H1 (cell line): ENCODE measurements around the gene SLC38A1. TPM values are rescaled to one million over a fixed set of nuclear protein-coding genes. Genes with fewer than 3 reads are reported as not detected.

Source experiments
- ASH2L ChIP-seq: fragments of 200-600, 300-600 bp; sonication (generic); IDR thresholded peaks from one replicate; pipeline ENCODE4 v1.7.1; 2017; ENCODE audit warnings: low read length
- BACH1 ChIP-seq: IDR thresholded peaks from 2 replicates; pipeline ENCODE4 v1.6.1; 2012; ENCODE audit warnings: low read length, improper control_type of control experiment
- BCL11A ChIP-seq, 2 experiments: IDR thresholded peaks; one replicate each; pipeline ENCODE4 v1.6.1; 2011; ENCODE audit warnings: low read depth in 2 of 2, low read length in 2 of 2, mild to moderate bottlenecking in 2 of 2
- CEBPB ChIP-seq: IDR thresholded peaks from 2 replicates; pipeline ENCODE4 v1.6.1; 2012; ENCODE audit warnings: low read depth, low read length
- EGR1 ChIP-seq: IDR thresholded peaks from 2 replicates; pipeline ENCODE4 v1.6.1; 2011; ENCODE audit warnings: low read depth, low read length, borderline replicate concordance
- PHF8 ChIP-seq: fragments of 200-600 bp; sonication (generic); conservative IDR thresholded peaks from 2 replicates; pipeline ENCODE4 v1.7.1; 2012; ENCODE audit warnings: low read depth, mild to moderate bottlenecking, inconsistent platforms, low read length, moderate library complexity
- POLR2A ChIP-seq, 2 experiments: IDR thresholded peaks; 1 replicate in 1 of 2; 2 replicates in 1 of 2; pipeline ENCODE4 v1.6.1; 2011; ENCODE audit warnings: low read depth in 2 of 2, low read length in 2 of 2, mild to moderate bottlenecking in 2 of 2; ENCODE audit errors: control extremely low read depth in 1 of 2
- RNF2 ChIP-seq: fragments of 200-900, 300-1000 bp; sonication (generic); IDR thresholded peaks from 2 replicates; pipeline ENCODE4 v1.7.1; 2016; ENCODE audit warnings: borderline replicate concordance, low read depth, mild to moderate bottlenecking, antibody characterized with exemption, low read length; ENCODE audit not compliant: poor library complexity, severe bottlenecking; ENCODE audit errors: missing control alignments
- SIN3A ChIP-seq, 2 experiments: IDR thresholded peaks in 1 of 2; conservative IDR thresholded peaks in 1 of 2; 2 replicates each; pipeline ENCODE4 v1.6.1; 2011 to 2012; ENCODE audit warnings: low read length in 2 of 2, improper control_type of control experiment in 1 of 2, low read depth in 1 of 2, mild to moderate bottlenecking in 1 of 2
- SP2 ChIP-seq: IDR thresholded peaks from 2 replicates; pipeline ENCODE4 v1.6.1; 2012; ENCODE audit warnings: mild to moderate bottlenecking, low read length, inconsistent platforms
- ZNF274 ChIP-seq: IDR thresholded peaks from 2 replicates; pipeline ENCODE4 v1.7.0; 2012; ENCODE audit warnings: low read length, borderline replicate concordance; ENCODE audit errors: extremely low read depth
- polyA plus RNA-seq, 7 experiments: library from polyadenylated mRNA; depleted of rRNA in 3 of 7; stranded (reverse) in 5 of 7; unstranded in 2 of 7; fragments of >200 nt in 5 of 7; fragments of 200-250 nt in 2 of 7; gene quantifications; 1 replicate in 5 of 7; 2 replicates in 1 of 7; 4 replicates in 1 of 7; pipeline versions ENCODE4 v1.2.1 to v1.2.3, GENCODE V29; 2011 to 2013; ENCODE audit warnings: missing spikeins in 2 of 7, mixed read lengths in 2 of 7
- total RNA-seq: library from RNA; stranded (reverse); fragmentation: NEBNext Ultra II Directional; extraction: Animal tissue kit (Norgen Biotek cat#: 25700); gene quantifications from 2 replicates; pipeline ENCODE4 v1.2.1, GENCODE V29; 2021
- TF ChIP-seq, protein P1 (sequence below): fragments of 300-600 bp; sonication (generic); IDR thresholded peaks from 2 replicates; pipeline ENCODE4 v1.7.1; 2012; ENCODE audit warnings: low read length, moderate library complexity, mild to moderate bottlenecking, inconsistent platforms; ENCODE audit not compliant: insufficient replicate concordance

Gene SLC38A1
- total and polyA plus RNA-seq, 2 of the 8 experiments (the other 6 are each of a cell fraction or from before 2014, with no cell fraction given), result 83.4 to 242 TPM

DNA sequence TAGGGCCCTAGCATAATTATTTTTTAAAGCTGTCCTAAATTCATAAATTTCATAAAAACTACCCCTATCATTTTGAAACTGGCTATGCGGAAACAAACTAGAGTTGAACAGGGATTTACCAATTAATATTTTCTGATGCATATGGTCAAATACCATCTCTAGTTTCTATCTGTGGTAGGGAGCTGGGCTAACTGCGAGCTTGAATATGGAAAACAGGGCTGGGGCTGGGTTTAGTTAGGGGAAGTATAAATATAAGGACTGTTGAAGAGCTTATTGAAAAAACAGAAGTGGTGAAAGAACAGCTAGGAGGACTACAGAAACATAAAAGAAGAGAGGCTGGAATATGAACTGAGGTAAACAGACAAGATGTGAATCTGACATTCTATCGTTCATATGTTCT is 91.8 kb downstream of the SLC38A1 start (continued):
- TF ChIP-seq, protein P1, sequence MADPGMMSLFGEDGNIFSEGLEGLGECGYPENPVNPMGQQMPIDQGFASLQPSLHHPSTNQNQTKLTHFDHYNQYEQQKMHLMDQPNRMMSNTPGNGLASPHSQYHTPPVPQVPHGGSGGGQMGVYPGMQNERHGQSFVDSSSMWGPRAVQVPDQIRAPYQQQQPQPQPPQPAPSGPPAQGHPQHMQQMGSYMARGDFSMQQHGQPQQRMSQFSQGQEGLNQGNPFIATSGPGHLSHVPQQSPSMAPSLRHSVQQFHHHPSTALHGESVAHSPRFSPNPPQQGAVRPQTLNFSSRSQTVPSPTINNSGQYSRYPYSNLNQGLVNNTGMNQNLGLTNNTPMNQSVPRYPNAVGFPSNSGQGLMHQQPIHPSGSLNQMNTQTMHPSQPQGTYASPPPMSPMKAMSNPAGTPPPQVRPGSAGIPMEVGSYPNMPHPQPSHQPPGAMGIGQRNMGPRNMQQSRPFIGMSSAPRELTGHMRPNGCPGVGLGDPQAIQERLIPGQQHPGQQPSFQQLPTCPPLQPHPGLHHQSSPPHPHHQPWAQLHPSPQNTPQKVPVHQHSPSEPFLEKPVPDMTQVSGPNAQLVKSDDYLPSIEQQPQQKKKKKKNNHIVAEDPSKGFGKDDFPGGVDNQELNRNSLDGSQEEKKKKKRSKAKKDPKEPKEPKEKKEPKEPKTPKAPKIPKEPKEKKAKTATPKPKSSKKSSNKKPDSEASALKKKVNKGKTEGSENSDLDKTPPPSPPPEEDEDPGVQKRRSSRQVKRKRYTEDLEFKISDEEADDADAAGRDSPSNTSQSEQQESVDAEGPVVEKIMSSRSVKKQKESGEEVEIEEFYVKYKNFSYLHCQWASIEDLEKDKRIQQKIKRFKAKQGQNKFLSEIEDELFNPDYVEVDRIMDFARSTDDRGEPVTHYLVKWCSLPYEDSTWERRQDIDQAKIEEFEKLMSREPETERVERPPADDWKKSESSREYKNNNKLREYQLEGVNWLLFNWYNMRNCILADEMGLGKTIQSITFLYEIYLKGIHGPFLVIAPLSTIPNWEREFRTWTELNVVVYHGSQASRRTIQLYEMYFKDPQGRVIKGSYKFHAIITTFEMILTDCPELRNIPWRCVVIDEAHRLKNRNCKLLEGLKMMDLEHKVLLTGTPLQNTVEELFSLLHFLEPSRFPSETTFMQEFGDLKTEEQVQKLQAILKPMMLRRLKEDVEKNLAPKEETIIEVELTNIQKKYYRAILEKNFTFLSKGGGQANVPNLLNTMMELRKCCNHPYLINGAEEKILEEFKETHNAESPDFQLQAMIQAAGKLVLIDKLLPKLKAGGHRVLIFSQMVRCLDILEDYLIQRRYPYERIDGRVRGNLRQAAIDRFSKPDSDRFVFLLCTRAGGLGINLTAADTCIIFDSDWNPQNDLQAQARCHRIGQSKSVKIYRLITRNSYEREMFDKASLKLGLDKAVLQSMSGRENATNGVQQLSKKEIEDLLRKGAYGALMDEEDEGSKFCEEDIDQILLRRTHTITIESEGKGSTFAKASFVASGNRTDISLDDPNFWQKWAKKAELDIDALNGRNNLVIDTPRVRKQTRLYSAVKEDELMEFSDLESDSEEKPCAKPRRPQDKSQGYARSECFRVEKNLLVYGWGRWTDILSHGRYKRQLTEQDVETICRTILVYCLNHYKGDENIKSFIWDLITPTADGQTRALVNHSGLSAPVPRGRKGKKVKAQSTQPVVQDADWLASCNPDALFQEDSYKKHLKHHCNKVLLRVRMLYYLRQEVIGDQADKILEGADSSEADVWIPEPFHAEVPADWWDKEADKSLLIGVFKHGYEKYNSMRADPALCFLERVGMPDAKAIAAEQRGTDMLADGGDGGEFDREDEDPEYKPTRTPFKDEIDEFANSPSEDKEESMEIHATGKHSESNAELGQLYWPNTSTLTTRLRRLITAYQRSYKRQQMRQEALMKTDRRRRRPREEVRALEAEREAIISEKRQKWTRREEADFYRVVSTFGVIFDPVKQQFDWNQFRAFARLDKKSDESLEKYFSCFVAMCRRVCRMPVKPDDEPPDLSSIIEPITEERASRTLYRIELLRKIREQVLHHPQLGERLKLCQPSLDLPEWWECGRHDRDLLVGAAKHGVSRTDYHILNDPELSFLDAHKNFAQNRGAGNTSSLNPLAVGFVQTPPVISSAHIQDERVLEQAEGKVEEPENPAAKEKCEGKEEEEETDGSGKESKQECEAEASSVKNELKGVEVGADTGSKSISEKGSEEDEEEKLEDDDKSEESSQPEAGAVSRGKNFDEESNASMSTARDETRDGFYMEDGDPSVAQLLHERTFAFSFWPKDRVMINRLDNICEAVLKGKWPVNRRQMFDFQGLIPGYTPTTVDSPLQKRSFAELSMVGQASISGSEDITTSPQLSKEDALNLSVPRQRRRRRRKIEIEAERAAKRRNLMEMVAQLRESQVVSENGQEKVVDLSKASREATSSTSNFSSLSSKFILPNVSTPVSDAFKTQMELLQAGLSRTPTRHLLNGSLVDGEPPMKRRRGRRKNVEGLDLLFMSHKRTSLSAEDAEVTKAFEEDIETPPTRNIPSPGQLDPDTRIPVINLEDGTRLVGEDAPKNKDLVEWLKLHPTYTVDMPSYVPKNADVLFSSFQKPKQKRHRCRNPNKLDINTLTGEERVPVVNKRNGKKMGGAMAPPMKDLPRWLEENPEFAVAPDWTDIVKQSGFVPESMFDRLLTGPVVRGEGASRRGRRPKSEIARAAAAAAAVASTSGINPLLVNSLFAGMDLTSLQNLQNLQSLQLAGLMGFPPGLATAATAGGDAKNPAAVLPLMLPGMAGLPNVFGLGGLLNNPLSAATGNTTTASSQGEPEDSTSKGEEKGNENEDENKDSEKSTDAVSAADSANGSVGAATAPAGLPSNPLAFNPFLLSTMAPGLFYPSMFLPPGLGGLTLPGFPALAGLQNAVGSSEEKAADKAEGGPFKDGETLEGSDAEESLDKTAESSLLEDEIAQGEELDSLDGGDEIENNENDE, result no peak
- TF ChIP-seq EGR1 (no peak), ASH2L (no peak), BACH1 (no peak), BCL11A (IDR thresholded peaks at IDR 0.05; ENCODE audit: low read depth in 2 of 2, low read length in 2 of 2) (no peak), SIN3A (conservative IDR thresholded peaks at IDR 0.05 in 1 of 2, IDR thresholded peaks at IDR 0.05 in 1 of 2; ENCODE audit: low read depth in 1 of 2, low read length in 2 of 2) (no peak), SP2 (no peak), RNF2 (no peak), CEBPB (no peak), ZNF274 (no peak), POLR2A (IDR thresholded peaks at IDR 0.05; ENCODE audit: control extremely low read depth in 1 of 2, low read depth in 2 of 2, low read length in 2 of 2) (no peak), PHF8 (no peak)
